ENCODE measurements around the gene CCDC88B.
A peak's percentile ranks its signal among the peaks of the same experiment; 100 is the strongest.

The CCDC88B gene

DNA sequence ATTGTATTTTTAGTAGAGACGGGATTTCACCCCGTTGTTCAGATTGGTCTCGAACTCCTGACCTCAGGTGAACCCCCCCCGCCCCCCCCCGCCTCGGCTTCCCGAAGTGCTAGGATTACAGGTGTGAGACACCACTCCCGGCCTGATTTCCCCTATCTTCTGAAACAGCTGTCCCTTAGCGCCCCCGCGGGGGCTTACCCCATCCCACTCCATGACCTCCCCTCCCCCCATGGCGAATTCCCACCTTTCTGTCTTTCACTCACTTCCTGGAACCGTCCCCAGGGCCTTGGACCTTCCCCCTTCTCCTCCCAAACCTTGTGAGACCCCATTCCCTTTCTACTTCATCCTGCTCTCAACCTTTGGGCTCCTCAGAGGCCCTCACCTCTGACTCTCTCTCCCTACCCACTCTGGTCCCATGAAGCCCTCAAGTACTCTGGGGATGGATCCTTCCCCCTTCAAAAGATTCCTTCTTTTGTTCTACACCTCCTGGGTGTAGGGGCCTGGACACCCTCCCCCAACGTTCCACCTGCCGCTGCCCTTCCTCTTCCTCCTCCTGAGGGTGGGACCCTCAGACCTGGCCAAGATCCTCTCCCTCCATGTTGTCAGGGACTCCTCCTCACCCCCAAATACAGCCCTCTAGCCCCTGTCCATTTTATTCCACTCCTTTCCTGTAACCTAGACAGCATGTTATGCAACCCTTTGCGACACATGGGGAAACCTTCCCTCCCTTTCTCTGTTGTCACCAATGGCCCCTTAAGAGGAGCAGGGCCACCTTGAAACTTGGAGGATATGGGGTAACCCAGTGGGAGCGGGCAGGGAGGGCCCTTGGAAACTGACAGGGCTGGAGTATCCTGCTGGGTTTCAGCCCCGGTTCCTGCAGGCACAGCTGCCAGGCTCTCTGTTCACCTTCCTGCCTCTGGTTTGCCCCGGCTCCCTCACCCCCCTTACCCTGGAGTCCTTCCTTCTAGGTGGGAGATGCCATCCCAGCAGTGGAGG, 20.9 kb upstream of the CCDC88B start:
- H3K79me2 ChIP-seq (ENCODE audit: insufficient read depth, low read length): no peaks in the 10 kb centered on the region; the same call in 1 of the 2 replicates
- H3K9me2 ChIP-seq (replicated peaks; ENCODE audit: insufficient read depth, low read length): no peaks in the 10 kb centered on the region
- peak overlapping the region; percentile 73 for H3K4me3 ChIP-seq (ENCODE audit: insufficient read depth, low read length, poor library complexity, severe bottlenecking)
- no peaks in the 10 kb centered on the region for H3K9me3 ChIP-seq (ENCODE audit: insufficient read depth, low read length)
- H2AFZ ChIP-seq (ENCODE audit: low read depth, low read length, severe bottlenecking): no peak overlapping the region
- H3K9ac ChIP-seq (ENCODE audit: low read length): peak overlapping the region; percentile 84
- TF ChIP-seq, protein P1, sequence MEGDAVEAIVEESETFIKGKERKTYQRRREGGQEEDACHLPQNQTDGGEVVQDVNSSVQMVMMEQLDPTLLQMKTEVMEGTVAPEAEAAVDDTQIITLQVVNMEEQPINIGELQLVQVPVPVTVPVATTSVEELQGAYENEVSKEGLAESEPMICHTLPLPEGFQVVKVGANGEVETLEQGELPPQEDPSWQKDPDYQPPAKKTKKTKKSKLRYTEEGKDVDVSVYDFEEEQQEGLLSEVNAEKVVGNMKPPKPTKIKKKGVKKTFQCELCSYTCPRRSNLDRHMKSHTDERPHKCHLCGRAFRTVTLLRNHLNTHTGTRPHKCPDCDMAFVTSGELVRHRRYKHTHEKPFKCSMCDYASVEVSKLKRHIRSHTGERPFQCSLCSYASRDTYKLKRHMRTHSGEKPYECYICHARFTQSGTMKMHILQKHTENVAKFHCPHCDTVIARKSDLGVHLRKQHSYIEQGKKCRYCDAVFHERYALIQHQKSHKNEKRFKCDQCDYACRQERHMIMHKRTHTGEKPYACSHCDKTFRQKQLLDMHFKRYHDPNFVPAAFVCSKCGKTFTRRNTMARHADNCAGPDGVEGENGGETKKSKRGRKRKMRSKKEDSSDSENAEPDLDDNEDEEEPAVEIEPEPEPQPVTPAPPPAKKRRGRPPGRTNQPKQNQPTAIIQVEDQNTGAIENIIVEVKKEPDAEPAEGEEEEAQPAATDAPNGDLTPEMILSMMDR (IDR thresholded peaks at IDR 0.05; ENCODE audit: insufficient read depth, low read length, poor library complexity, severe bottlenecking): no peak
- TF ChIP-seq EZH2phosphoT487 (conservative IDR thresholded peaks at IDR 0.05; ENCODE audit: low read length): no peak
- H3K4me2 ChIP-seq (ENCODE audit: low read depth, low read length, poor library complexity, severe bottlenecking): peak overlapping the region; percentile 64
- H3K36me3 ChIP-seq (ENCODE audit: low read length): no peaks in the 10 kb centered on the region
- H4K20me1 ChIP-seq (ENCODE audit: low read depth, low read length): no peaks in the 10 kb centered on the region
- H3K27me3 ChIP-seq (ENCODE audit: low read length): no peaks in the 10 kb centered on the region
- H3F3A ChIP-seq (ENCODE audit: insufficient read depth): peaks cover 15% of the 10 kb centered on the region
- peak overlapping the region; percentile 92 for H3K27ac ChIP-seq (ENCODE audit: low read depth, low read length)

- H3K9ac ChIP-seq (ENCODE audit: low read length): no peak overlapping the region
- H3K27me3 ChIP-seq (ENCODE audit: low read length): no peaks in the 10 kb centered on the region
- H3F3A ChIP-seq (ENCODE audit: insufficient read depth): peaks cover 15% of the 10 kb centered on the region
- no peaks in the 10 kb centered on the region for H3K36me3 ChIP-seq (ENCODE audit: low read length)
- no peak overlapping the region for H3K4me3 ChIP-seq (ENCODE audit: insufficient read depth, low read length, poor library complexity, severe bottlenecking)
- no peaks in the 10 kb centered on the region; the same call in 1 of the 2 replicates for H3K79me2 ChIP-seq (ENCODE audit: insufficient read depth, low read length)
- H3K9me3 ChIP-seq (ENCODE audit: insufficient read depth, low read length): no peaks in the 10 kb centered on the region
- no peaks in the 10 kb centered on the region for H4K20me1 ChIP-seq (ENCODE audit: low read depth, low read length)
- H3K27ac ChIP-seq (ENCODE audit: low read depth, low read length): no peak overlapping the region
- H2AFZ ChIP-seq (ENCODE audit: low read depth, low read length, severe bottlenecking): no peak overlapping the region
- TF ChIP-seq, protein P1 (IDR thresholded peaks at IDR 0.05; ENCODE audit: insufficient read depth, low read length, poor library complexity, severe bottlenecking): no peak
- TF ChIP-seq EZH2phosphoT487 (conservative IDR thresholded peaks at IDR 0.05; ENCODE audit: low read length): no peak
- H3K4me2 ChIP-seq (ENCODE audit: low read depth, low read length, poor library complexity, severe bottlenecking): no peak overlapping the region
- H3K9me2 ChIP-seq (replicated peaks; ENCODE audit: insufficient read depth, low read length): no peaks in the 10 kb centered on the region
Observed at GRCh38 chr11:64320556-64320955, 19.4 kb upstream of the CCDC88B start.

DNA sequence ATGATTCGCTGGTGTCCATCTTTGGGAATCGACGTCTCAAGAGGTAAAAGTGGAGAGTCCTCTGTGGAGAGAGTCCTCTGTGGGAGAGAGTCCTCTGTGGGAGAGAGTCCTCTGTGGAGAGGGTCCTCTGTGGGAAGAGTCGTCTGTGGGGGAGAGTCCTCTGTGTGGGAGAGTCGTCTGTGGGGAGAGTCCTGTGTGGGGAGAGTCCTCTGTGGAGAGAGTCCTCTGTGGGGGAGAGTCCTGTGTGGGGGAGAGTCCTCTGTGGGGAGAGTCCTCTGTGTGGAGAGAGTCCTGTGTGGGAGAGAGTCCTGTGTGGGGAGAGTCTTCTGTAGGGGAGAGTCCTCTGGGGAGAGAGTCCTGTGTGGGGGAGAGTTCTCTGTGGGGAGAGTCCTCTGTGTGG, 19.0 kb upstream of the CCDC88B start:
- TF ChIP-seq, protein P1 (IDR thresholded peaks at IDR 0.05; ENCODE audit: insufficient read depth, low read length, poor library complexity, severe bottlenecking): no peak
- TF ChIP-seq EZH2phosphoT487 (conservative IDR thresholded peaks at IDR 0.05; ENCODE audit: low read length): no peak
- Histone ChIP-seq H3K9me2 (replicated peaks; ENCODE audit: insufficient read depth, low read length) (no peaks in the 10 kb centered on the region), H3K36me3 (ENCODE audit: low read length) (no peaks in the 10 kb centered on the region), H2AFZ (ENCODE audit: low read depth, low read length, severe bottlenecking) (no peak overlapping the region), H3K27me3 (ENCODE audit: low read length) (no peaks in the 10 kb centered on the region), H3K79me2 (ENCODE audit: insufficient read depth, low read length) (no peaks in the 10 kb centered on the region; the same call in 1 of the 2 replicates), H3K27ac (ENCODE audit: low read depth, low read length) (no peak overlapping the region), H3K4me3 (ENCODE audit: insufficient read depth, low read length, poor library complexity, severe bottlenecking) (no peak overlapping the region), H3K9me3 (ENCODE audit: insufficient read depth, low read length) (no peaks in the 10 kb centered on the region), H4K20me1 (ENCODE audit: low read depth, low read length) (no peaks in the 10 kb centered on the region), H3F3A (ENCODE audit: insufficient read depth) (peaks cover 15% of the 10 kb centered on the region), H3K4me2 (ENCODE audit: low read depth, low read length, poor library complexity, severe bottlenecking) (no peak overlapping the region), H3K9ac (ENCODE audit: low read length) (no peak overlapping the region)

All from SU-DHL-6 (cell line).